Peyer's patch (tissue), 4 donors: ENCODE results near the gene MAST4.

Experiments
- POLR2A ChIP-seq, 2 donors: fragments of 450-650 bp; IDR thresholded peaks; one replicate each; pipeline ENCODE4 v1.5.1; 2017; ENCODE audit warnings: antibody characterized with exemption in 2 of 2, mild to moderate bottlenecking in 2 of 2, moderate library complexity in 2 of 2
- TF ChIP-seq, protein P1 (sequence below), 6 experiments: fragments of 450-650 bp in 4 of 6; fragments of 200-600 bp in 2 of 6; sonication (generic) in 1 of 6; IDR thresholded peaks; one replicate each; pipeline ENCODE4 v1.5.1; 2017 to 2019; ENCODE audit warnings: antibody characterized with exemption in 6 of 6, mild to moderate bottlenecking in 3 of 6, moderate library complexity in 1 of 6

DNA sequence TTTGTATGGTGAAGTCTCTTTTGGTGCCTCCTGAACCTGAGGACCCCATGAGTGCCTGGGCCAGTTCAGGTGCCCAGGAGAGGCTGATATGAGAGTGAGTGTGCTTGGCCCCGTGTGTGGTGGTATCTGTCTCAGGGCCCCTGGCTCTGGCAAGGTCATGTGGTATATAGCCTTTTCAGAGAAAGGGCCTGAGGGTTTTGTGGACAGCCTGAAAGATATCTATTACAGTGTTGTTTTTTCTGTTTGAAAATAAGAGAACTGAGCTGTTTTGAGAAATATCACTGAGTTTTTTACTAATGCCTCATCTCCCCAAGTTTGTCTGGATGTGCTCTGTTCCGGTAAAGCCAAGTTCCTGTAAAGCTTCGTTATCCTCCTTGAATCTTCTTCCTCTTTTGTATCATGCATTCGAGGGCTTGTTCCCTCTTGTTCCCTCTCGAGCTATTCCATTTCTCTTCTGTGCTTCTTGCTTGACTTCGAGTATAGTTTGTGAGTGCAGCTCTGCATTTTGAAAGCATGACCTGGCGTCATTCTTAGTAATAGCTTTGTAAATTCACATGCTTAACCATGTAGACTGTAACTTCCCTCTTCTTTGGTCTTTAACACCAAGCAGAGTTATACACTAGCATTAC is 122.3 kb downstream of the MAST4 start:
- TF ChIP-seq, protein P1, sequence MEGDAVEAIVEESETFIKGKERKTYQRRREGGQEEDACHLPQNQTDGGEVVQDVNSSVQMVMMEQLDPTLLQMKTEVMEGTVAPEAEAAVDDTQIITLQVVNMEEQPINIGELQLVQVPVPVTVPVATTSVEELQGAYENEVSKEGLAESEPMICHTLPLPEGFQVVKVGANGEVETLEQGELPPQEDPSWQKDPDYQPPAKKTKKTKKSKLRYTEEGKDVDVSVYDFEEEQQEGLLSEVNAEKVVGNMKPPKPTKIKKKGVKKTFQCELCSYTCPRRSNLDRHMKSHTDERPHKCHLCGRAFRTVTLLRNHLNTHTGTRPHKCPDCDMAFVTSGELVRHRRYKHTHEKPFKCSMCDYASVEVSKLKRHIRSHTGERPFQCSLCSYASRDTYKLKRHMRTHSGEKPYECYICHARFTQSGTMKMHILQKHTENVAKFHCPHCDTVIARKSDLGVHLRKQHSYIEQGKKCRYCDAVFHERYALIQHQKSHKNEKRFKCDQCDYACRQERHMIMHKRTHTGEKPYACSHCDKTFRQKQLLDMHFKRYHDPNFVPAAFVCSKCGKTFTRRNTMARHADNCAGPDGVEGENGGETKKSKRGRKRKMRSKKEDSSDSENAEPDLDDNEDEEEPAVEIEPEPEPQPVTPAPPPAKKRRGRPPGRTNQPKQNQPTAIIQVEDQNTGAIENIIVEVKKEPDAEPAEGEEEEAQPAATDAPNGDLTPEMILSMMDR (IDR thresholded peaks at IDR 0.05) = no peak
- TF ChIP-seq POLR2A (IDR thresholded peaks at IDR 0.05) = no peak
